Osteoblast (primary cell): ENCODE measurements around the gene RPS19. TPM values are rescaled to one million over a fixed set of nuclear protein-coding genes. Genes with fewer than 3 reads are reported as not detected.

Experiments used
- DNase-seq: peaks from one replicate; pipeline ENCODE4 v3.0.0; 2011; ENCODE audit warnings: low spot score, mixed read lengths; ENCODE audit not compliant: insufficient read length; ENCODE audit errors: missing footprints
- H2AFZ ChIP-seq: 2 replicates; pipeline ENCODE4 v1.6.0; 2011; ENCODE audit warnings: mild to moderate bottlenecking, low read length
- H3K27ac ChIP-seq: 2 replicates; pipeline ENCODE4 v1.5.1; 2011; ENCODE audit warnings: mild to moderate bottlenecking, low read depth, low read length, moderate library complexity
- H3K27me3 ChIP-seq: 2 replicates; pipeline ENCODE4 v1.6.0; 2012; ENCODE audit warnings: mild to moderate bottlenecking, control low read depth, inconsistent platforms, low read length, moderate library complexity; ENCODE audit not compliant: insufficient read depth
- H3K36me3 ChIP-seq: 2 replicates; pipeline ENCODE4 v1.5.1; 2011; ENCODE audit warnings: mild to moderate bottlenecking, low read length, control low read depth, moderate library complexity; ENCODE audit not compliant: insufficient read depth
- H3K4me1 ChIP-seq: 2 replicates; pipeline ENCODE4 v1.5.1; 2011; ENCODE audit warnings: mild to moderate bottlenecking, low read length, control low read depth, moderate library complexity; ENCODE audit not compliant: insufficient read depth
- H3K4me2 ChIP-seq: 2 replicates; pipeline ENCODE4 v1.6.0; 2011; ENCODE audit warnings: mild to moderate bottlenecking, low read length; ENCODE audit not compliant: insufficient read depth
- H3K4me3 ChIP-seq: fragments of 200-600 bp; sonication (generic); 3 replicates; pipeline ENCODE4 v1.5.1; 2012; ENCODE audit warnings: mild to moderate bottlenecking, low read length, inconsistent platforms; ENCODE audit not compliant: insufficient read depth
- H3K79me2 ChIP-seq: 2 replicates; pipeline ENCODE4 v1.6.0; 2012; ENCODE audit warnings: mild to moderate bottlenecking, low read length, control low read depth, inconsistent platforms; ENCODE audit not compliant: insufficient read depth
- H3K9me3 ChIP-seq: 2 replicates; pipeline ENCODE4 v1.5.1; 2011; ENCODE audit warnings: low read depth, low read length, control low read depth
- H4K20me1 ChIP-seq: 2 replicates; pipeline ENCODE4 v1.6.0; 2012; ENCODE audit warnings: mild to moderate bottlenecking, low read length, control low read depth; ENCODE audit not compliant: insufficient read depth
- total RNA-seq: library from RNA; depleted of rRNA; stranded (reverse); fragments of >200 nt; gene quantifications from 2 replicates; pipeline ENCODE4 v1.2.3, GENCODE V29; 2012
- TF ChIP-seq, protein P1 (sequence below): IDR thresholded peaks from 2 replicates; pipeline ENCODE4 v1.5.1; 2011; ENCODE audit warnings: mild to moderate bottlenecking, low read depth, low read length, moderate library complexity; ENCODE audit errors: extremely low read depth

RPS19 gene
- total RNA-seq, 1 donor: 791 TPM

DNA sequence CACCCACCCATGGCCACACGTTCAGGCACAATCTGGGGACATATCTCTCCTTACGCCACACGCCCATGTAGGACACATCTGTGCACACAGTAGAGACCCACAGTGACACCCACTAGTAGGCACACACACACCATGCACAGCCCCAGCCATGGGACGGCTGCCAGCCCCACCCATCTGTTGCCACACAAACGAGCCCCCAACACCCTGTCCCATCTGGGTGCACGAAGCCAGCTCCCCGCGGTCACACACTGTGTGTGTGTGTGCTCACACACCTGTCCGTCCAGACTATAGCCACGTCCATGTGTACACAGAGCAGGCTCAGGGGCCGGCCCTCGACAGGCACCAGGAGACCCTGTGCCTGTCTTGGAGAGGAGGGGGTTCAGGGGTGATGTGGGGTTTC is 57.6 kb downstream of the RPS19 start:
- no peaks in the 10 kb centered on the region for H3K36me3 ChIP-seq
- H3K4me2 ChIP-seq: no peak overlapping the region
- TF ChIP-seq, protein P1, sequence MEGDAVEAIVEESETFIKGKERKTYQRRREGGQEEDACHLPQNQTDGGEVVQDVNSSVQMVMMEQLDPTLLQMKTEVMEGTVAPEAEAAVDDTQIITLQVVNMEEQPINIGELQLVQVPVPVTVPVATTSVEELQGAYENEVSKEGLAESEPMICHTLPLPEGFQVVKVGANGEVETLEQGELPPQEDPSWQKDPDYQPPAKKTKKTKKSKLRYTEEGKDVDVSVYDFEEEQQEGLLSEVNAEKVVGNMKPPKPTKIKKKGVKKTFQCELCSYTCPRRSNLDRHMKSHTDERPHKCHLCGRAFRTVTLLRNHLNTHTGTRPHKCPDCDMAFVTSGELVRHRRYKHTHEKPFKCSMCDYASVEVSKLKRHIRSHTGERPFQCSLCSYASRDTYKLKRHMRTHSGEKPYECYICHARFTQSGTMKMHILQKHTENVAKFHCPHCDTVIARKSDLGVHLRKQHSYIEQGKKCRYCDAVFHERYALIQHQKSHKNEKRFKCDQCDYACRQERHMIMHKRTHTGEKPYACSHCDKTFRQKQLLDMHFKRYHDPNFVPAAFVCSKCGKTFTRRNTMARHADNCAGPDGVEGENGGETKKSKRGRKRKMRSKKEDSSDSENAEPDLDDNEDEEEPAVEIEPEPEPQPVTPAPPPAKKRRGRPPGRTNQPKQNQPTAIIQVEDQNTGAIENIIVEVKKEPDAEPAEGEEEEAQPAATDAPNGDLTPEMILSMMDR: no peak
- no peaks in the 10 kb centered on the region for H4K20me1 ChIP-seq
- H3K27me3 ChIP-seq: peaks cover 49% of the 10 kb centered on the region
- no peaks in the 10 kb centered on the region for H3K9me3 ChIP-seq
- no peak overlapping the region for H2AFZ ChIP-seq
- DNase-seq: no peak
- no peaks in the 10 kb centered on the region for H3K79me2 ChIP-seq
- no peak overlapping the region for H3K27ac ChIP-seq
- H3K4me1 ChIP-seq: no peaks in the 10 kb centered on the region
- H3K4me3 ChIP-seq: no peak overlapping the region

DNA sequence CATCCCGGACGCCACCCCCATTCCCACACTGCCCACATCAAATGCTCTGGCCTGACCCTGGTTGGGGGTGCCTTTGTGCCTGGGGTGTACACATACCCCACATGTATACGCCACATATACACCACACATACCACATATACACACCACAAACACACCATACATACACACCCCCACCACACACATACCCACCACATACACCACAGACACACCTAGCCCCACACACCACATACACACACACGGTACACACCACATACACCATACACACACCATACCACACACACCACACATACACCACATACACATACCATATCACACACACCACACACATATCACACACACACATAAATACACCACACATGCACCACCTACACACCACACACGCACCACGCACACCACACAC is 58.0 kb downstream of the RPS19 start:
- no peaks in the 10 kb centered on the region for H3K4me1 ChIP-seq
- H3K4me3 ChIP-seq: no peak overlapping the region
- TF ChIP-seq, protein P1: no peak
- H3K9me3 ChIP-seq: no peaks in the 10 kb centered on the region
- H3K4me2 ChIP-seq: no peak overlapping the region
- no peaks in the 10 kb centered on the region for H3K79me2 ChIP-seq
- H3K27ac ChIP-seq: no peak overlapping the region
- no peaks in the 10 kb centered on the region for H3K36me3 ChIP-seq
- DNase-seq: no peak
- H2AFZ ChIP-seq: no peak overlapping the region
- no peaks in the 10 kb centered on the region for H4K20me1 ChIP-seq
- H3K27me3 ChIP-seq: peaks cover 51% of the 10 kb centered on the region

DNA sequence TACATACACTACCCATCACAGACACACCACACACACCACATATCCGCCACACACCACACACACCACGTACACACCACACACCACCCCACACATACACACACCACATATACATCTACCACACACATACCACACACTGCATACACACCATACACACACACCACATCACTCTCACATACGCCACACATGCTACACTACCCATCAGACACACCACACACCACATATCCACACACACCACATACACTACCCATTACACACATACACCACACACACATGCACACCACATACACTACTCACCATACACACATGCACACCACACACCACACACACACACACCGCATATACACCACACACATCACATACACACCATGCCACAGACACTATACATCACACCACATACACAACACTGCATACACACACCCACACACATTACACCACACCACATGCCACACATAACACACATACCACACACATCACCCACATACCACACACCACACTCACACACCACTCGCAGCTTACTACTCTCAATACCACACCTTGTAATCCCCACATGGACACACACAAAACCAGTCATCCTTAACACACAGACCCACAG is 58.7 kb downstream of the RPS19 start:
- no peak for DNase-seq
- TF ChIP-seq, protein P1: no peak
- Histone ChIP-seq H3K9me3 (no peaks in the 10 kb centered on the region), H3K4me1 (no peaks in the 10 kb centered on the region), H2AFZ (no peak overlapping the region), H3K4me2 (no peak overlapping the region), H3K27me3 (peaks cover 48% of the 10 kb centered on the region), H3K36me3 (no peaks in the 10 kb centered on the region), H4K20me1 (no peaks in the 10 kb centered on the region), H3K4me3 (no peak overlapping the region), H3K79me2 (no peaks in the 10 kb centered on the region), H3K27ac (no peak overlapping the region)

DNA sequence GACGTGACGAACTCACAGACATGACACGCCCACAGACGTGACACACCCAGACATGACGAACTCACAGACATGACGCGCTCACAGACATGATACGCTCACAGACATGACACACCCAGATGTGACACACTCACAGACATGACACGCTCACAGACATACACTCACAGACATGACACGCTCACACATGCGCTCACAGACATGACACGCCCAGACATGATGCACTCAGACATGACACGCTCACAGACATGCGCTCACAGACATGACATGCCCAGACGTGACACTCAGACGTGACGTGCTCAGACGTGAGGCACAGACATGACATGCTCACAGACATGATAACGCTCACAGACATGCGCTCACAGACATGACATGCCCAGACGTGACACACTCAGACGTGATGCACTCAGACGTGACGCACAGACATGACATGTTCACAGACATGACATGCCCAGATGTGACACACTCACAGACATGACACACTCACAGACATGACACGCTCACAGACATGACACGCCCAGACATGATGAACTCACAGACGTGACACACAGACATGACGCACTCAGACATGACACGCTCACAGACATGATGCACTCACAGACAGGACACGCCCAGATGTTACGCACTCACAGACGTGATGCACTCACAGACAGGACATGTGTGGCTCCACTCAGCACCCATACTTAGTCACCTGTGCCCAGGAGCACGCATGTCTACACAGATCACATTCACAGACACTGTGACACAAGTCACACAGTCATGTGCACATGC is 60.1 kb downstream of the RPS19 start:
- no peaks in the 10 kb centered on the region for H3K36me3 ChIP-seq
- no peaks in the 10 kb centered on the region for H3K4me1 ChIP-seq
- peaks cover 40% of the 10 kb centered on the region for H3K27me3 ChIP-seq
- no peak overlapping the region for H3K4me3 ChIP-seq
- no peaks in the 10 kb centered on the region for H3K9me3 ChIP-seq
- H2AFZ ChIP-seq: no peak overlapping the region
- no peak overlapping the region for H3K4me2 ChIP-seq
- no peaks in the 10 kb centered on the region for H4K20me1 ChIP-seq
- no peak for DNase-seq
- H3K79me2 ChIP-seq: no peaks in the 10 kb centered on the region
- no peak overlapping the region for H3K27ac ChIP-seq
- TF ChIP-seq, protein P1: no peak
